22Rv1 (cell line): ENCODE measurements around the gene PCA3.

Source experiments
- CTCF ChIP-seq: fragments of 450-650 bp; IDR thresholded peaks from 2 replicates; pipeline ENCODE4 v1.5.1; 2017; ENCODE audit warnings: mild to moderate bottlenecking
- ZFX ChIP-seq: fragments of 450-650 bp; IDR thresholded peaks from 2 replicates; pipeline ENCODE4 v1.6.1; 2017; ENCODE audit warnings: antibody characterized with exemption, borderline replicate concordance

- TF ChIP-seq CTCF: no peak
- TF ChIP-seq ZFX: no peak
Observed at GRCh38 chr9:76812591-76812990, 48.4 kb downstream of the PCA3 start.
